D721Med (cell line): ENCODE results near the gene TVP23A.
"Not testable (repeated sequence)": the region's sequence is repeated elsewhere in the genome, so short reads cannot be mapped to it uniquely, and the experiment has no call there.

ENCODE experiments used
- DNase-seq: peaks from one replicate; pipeline ENCODE4 v3.0.0; 2011; ENCODE audit warnings: low spot score; ENCODE audit not compliant: insufficient read length
- FAIRE-seq: peaks from 2 replicates; lab custom pipeline; 2011; peaks lifted over from hg19 to GRCh38; lab: Jason Lieb, UNC
- TF ChIP-seq, protein P1 (sequence below): IDR thresholded peaks from 2 replicates; pipeline ENCODE4 v1.5.1; 2012; ENCODE audit warnings: mild to moderate bottlenecking, control low read depth; ENCODE audit not compliant: insufficient read depth; ENCODE audit errors: missing control alignments

TVP23A gene

DNA sequence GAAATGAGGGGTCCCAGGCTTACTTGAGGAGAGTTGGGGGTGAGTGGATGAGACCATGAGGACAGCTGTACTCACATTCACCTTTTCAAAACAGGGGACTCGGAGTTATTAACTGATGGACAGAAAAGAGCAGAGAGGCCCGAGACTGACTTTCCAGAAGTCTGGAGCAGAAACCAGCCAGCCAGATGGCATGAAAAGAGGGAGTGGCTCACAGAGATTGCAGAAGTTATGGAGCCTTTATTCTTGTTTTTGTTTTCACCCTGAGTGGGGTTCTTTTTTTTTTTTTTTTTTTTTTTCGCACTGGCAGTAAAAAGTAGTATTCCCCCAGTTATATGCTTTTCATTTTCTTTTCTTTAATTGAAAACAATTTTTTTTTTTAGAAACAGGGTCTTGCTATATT is 18.9 kb downstream of the TVP23A start:
- TF ChIP-seq, protein P1, sequence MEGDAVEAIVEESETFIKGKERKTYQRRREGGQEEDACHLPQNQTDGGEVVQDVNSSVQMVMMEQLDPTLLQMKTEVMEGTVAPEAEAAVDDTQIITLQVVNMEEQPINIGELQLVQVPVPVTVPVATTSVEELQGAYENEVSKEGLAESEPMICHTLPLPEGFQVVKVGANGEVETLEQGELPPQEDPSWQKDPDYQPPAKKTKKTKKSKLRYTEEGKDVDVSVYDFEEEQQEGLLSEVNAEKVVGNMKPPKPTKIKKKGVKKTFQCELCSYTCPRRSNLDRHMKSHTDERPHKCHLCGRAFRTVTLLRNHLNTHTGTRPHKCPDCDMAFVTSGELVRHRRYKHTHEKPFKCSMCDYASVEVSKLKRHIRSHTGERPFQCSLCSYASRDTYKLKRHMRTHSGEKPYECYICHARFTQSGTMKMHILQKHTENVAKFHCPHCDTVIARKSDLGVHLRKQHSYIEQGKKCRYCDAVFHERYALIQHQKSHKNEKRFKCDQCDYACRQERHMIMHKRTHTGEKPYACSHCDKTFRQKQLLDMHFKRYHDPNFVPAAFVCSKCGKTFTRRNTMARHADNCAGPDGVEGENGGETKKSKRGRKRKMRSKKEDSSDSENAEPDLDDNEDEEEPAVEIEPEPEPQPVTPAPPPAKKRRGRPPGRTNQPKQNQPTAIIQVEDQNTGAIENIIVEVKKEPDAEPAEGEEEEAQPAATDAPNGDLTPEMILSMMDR: no peak
- DNase-seq (no peak), FAIRE-seq (no peak)

DNA sequence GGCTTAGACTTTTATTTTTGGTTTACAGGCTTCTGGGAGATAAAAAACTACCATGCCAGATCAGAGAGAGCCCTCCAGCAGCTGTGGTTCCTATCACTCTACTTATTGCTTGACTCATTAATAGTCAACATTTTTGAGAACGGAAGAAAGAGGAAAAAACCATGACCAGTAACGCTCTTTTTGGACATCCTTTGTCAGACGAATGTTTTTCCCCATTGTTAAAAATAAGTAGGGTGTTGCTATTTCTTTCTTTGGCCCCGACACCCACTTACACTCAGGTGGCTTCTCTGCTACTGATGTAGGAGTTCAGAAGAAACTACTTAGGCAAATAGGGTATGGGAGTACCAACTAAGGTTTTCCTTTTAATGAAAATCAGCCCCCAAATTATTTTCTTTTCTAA is 27.5 kb downstream of the TVP23A start:
- DNase-seq (no peak), FAIRE-seq (no peak)
- TF ChIP-seq, protein P1: no peak

DNA sequence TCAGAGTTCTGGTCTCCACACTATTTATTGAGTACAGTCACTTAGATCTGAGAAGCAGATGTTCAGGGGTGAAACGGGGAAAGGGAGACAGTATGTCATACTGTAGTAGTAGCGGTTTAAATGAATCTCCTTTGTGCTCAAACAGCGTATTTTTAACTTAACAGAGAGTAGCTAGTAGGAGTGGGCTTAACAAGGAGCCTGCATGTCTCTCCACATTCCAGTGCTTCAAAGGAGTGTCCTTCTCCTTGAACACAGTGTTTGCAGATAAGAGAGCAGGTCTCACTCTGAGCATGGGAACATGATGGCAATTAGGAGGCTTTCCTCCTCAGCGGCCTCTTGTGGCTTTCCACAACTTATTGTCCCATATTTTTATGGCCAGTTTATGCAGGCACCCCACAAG is 30.0 kb downstream of the TVP23A start:
- not testable (repeated sequence) for DNase-seq, FAIRE-seq

DNA sequence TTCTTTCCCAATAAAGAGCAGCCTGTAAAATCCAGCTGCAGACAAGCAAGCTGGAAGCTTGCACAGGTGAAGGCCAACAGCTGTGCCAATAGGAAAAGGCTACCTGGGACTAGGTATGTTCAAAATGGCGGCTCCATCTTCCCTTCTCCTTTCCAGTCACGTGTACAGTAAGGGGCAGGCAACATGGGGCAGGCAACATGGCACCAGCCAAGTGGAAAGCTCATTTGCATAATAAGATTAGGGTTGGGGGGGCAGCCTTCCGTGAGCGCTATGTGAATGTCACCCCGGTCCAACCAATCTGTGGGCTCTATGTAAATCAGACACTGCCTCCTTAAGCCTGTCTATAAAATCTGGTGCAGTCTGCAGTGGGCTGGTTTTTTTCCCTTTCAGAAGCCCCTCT is 31.3 kb downstream of the TVP23A start:
- DNase-seq (no peak), FAIRE-seq (no peak)
- TF ChIP-seq, protein P1: no peak

DNA sequence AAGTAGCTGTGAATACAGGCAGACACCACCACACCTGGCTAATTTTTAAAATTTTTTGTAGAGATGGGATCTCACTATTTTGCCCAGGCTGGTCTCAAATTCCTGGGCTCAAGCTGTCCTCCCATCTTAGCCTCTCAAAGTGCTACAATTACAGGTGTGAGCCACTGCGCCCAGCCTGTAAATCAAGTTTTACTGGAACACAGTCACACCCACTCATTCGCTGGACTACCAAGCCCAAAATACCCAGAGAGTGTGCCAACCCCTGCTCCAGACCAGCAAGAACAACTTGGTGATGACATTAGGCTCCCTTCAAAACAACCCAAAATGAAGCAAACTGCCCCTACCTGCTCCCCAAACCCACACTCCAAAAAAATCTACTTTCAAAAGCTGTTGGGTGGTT is 36.0 kb downstream of the TVP23A start:
- DNase-seq: no peak
- TF ChIP-seq, protein P1: no peak
- no peak for FAIRE-seq

DNA sequence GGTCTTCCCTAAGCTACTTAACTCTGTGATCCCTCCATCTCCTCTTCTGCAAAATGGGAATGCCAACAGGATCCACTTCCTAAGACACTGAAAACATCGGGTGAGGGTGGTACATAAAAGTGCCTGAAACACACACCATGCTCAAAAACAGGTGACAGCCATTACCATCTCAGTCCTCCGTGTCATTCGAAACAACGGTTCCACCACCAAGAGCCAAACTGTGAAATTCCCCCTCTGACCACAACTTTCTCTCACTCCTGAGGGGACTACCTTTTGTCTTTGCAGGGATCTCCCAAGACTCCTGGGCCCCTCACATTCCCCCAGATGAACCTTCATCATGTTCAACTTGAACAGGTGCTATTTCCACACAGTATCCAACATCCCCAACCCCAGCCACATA is 38.0 kb downstream of the TVP23A start:
- TF ChIP-seq, protein P1: no peak
- no peak for DNase-seq
- no peak for FAIRE-seq

DNA sequence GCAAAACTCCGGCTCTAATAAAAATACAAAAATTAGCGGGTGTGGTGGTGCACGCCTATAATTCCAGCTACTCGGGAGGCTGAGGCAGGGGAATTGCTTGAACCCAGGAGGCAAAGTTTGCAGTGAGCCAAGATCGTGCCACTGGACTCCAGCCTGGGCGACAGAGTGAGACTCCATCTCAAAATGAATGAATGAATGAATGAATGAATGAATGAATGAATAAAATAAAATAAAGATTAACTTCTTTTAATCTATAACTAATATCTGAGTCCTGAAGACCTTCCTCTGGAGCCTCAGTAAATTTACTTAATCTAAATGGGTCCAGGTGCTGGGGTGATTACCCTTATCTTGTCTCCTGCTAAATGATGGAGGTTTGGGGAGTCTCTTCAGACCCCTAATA is 38.7 kb downstream of the TVP23A start:
- FAIRE-seq, DNase-seq: not testable (repeated sequence)

DNA sequence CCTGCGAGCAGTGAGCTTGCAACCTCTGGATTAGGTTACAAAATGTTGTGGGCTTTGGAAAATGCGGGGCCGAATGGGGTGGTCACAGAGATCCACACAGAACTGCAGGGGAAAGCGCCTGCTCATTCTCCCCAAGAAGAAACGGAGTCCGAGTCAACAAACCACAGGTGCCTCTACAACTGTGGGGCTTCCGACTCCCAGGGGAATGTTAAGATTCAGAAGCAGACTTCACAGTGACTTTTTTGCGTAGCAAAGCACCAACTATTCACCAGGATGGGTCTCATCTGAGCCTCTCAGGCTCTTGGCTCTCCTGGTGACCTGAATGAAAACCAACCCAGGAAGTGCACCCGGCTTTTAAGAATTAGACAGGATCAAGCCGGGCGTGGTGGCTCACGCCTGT is 41.2 kb downstream of the TVP23A start:
- FAIRE-seq (no peak), DNase-seq (no peak)
- TF ChIP-seq, protein P1: no peak

DNA sequence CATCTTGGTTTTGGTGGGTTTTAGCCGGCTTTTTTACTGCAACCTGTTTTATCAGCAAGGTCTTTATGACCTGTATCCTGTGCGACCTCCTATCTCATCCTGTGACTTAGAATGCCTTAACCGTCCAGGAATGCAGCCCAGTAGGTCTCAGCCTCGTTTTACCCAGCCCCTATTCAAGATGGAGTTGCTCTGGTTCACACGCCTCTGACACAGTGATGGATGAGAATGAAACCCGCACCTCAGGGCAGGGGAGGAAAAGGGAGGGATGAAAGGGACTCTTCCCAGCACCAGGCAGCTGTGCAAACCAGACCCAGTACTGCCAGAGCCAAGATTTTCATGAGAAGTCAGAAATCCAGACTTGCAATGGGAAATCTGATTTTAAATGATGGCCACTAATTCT is 41.7 kb downstream of the TVP23A start:
- DNase-seq, FAIRE-seq: not testable (repeated sequence)
